H9 (cell line): ENCODE results near the gene FAM120A. TPM values are rescaled to one million over a fixed set of nuclear protein-coding genes. Genes with fewer than 3 reads are reported as not detected.
"Not testable (repeated sequence)": the region's sequence is repeated elsewhere in the genome, so short reads cannot be mapped to it uniquely, and the experiment has no call there.

Experiments
- DNase-seq: peaks from one replicate; pipeline ENCODE4 v3.0.0-alpha.2; 2017
- H2AFZ ChIP-seq: one replicate; pipeline ENCODE4 v1.6.1; 2013; ENCODE audit warnings: mild to moderate bottlenecking, low read length, control low read depth, moderate library complexity
- H2AK5ac ChIP-seq: 2 replicates; pipeline ENCODE4 v1.6.1; 2013; ENCODE audit warnings: low read length, control low read depth, mixed read lengths; ENCODE audit not compliant: insufficient read length
- H2BK120ac ChIP-seq: one replicate; pipeline ENCODE4 v1.6.1; 2013; ENCODE audit warnings: low read depth, mild to moderate bottlenecking, low read length, control low read depth, inconsistent platforms; ENCODE audit not compliant: poor library complexity, severe bottlenecking
- H2BK12ac ChIP-seq: 2 replicates; pipeline ENCODE4 v1.6.1; 2013; ENCODE audit warnings: low read length, control low read depth, mixed read lengths, low read depth; ENCODE audit not compliant: insufficient read length
- H2BK15ac ChIP-seq: 2 replicates; pipeline ENCODE4 v1.6.1; 2013; ENCODE audit warnings: low read depth, low read length, control low read depth
- H2BK20ac ChIP-seq: one replicate; pipeline ENCODE4 v1.6.1; 2013; ENCODE audit warnings: low read depth, mild to moderate bottlenecking, low read length, control low read depth, inconsistent platforms; ENCODE audit not compliant: poor library complexity, severe bottlenecking
- H2BK5ac ChIP-seq: 2 replicates; pipeline ENCODE4 v1.6.1; 2013; ENCODE audit warnings: low read length, control low read depth, mixed read lengths; ENCODE audit not compliant: insufficient read length
- H3K14ac ChIP-seq: 2 replicates; pipeline ENCODE4 v1.6.1; 2013; ENCODE audit warnings: low read length, control low read depth; ENCODE audit not compliant: insufficient read depth
- H3K18ac ChIP-seq: 2 replicates; pipeline ENCODE4 v1.6.1; 2013; ENCODE audit warnings: low read depth, mild to moderate bottlenecking, mixed read lengths, low read length, control low read depth; ENCODE audit not compliant: insufficient read length
- H3K23ac ChIP-seq: 2 replicates; pipeline ENCODE4 v1.6.1; 2013; ENCODE audit warnings: low read length, control low read depth, mixed read lengths, low read depth; ENCODE audit not compliant: insufficient read length
- H3K23me2 ChIP-seq: 2 replicates; pipeline ENCODE4 v1.6.1; 2013; ENCODE audit warnings: low read depth, mild to moderate bottlenecking, mixed read lengths, low read length, control low read depth; ENCODE audit not compliant: insufficient read length, poor library complexity, severe bottlenecking
- H3K27ac ChIP-seq: 2 replicates; pipeline ENCODE4 v1.5.1; 2013; ENCODE audit warnings: low read length, control low read depth, mixed read lengths, low read depth; ENCODE audit not compliant: insufficient read length
- H3K27me3 ChIP-seq: 2 replicates; pipeline ENCODE4 v1.6.1; 2013; ENCODE audit warnings: low read length, control low read depth, inconsistent platforms; ENCODE audit not compliant: insufficient read depth
- H3K4ac ChIP-seq: 2 replicates; pipeline ENCODE4 v1.6.1; 2013; ENCODE audit warnings: low read depth, mild to moderate bottlenecking, control low read depth, inconsistent platforms, low read length, moderate library complexity
- H3K4me1 ChIP-seq: 2 replicates; pipeline ENCODE4 v1.6.1; 2013; ENCODE audit warnings: low read length, control low read depth, inconsistent platforms; ENCODE audit not compliant: insufficient read depth
- H3K4me2 ChIP-seq: 2 replicates; pipeline ENCODE4 v1.6.1; 2013; ENCODE audit warnings: low read length, control low read depth, mixed read lengths; ENCODE audit not compliant: insufficient read length, insufficient read depth
- H3K56ac ChIP-seq: 2 replicates; pipeline ENCODE4 v1.6.1; 2013; ENCODE audit warnings: low read depth, mild to moderate bottlenecking, mixed read lengths, low read length, control low read depth; ENCODE audit not compliant: insufficient read length
- H3K79me1 ChIP-seq: 2 replicates; pipeline ENCODE4 v1.6.1; 2013; ENCODE audit warnings: low read depth, mild to moderate bottlenecking, moderate library complexity, low read length, control low read depth, inconsistent platforms; ENCODE audit not compliant: insufficient read depth, poor library complexity, severe bottlenecking
- H3K79me2 ChIP-seq: 2 replicates; pipeline ENCODE4 v1.6.1; 2013; ENCODE audit warnings: low read length, control low read depth, inconsistent platforms; ENCODE audit not compliant: insufficient read depth
- H3K9ac ChIP-seq: 2 replicates; pipeline ENCODE4 v1.6.1; 2013; ENCODE audit warnings: low read length, control low read depth, mixed read lengths; ENCODE audit not compliant: insufficient read length; ENCODE audit errors: extremely low read depth
- H3K9me3 ChIP-seq: one replicate; pipeline ENCODE4 v1.6.1; 2013; ENCODE audit warnings: low read depth, low read length, inconsistent platforms; ENCODE audit not compliant: control insufficient read depth
- H3T11ph ChIP-seq: one replicate; pipeline ENCODE4 v1.6.1; 2013; ENCODE audit warnings: mild to moderate bottlenecking, low read length, control low read depth, inconsistent platforms
- H4K20me1 ChIP-seq: one replicate; pipeline ENCODE4 v1.6.1; 2013; ENCODE audit not compliant: control insufficient read depth, insufficient read length, insufficient read depth
- H4K5ac ChIP-seq: 2 replicates; pipeline ENCODE4 v1.6.1; 2013; ENCODE audit warnings: low read depth, mild to moderate bottlenecking, mixed read lengths, low read length, control low read depth; ENCODE audit not compliant: insufficient read length
- H4K8ac ChIP-seq: replicated peaks from 2 replicates; pipeline ENCODE4 v1.6.1; 2013; ENCODE audit warnings: low read length, control low read depth, mixed read lengths, low read depth; ENCODE audit not compliant: insufficient read length
- H4K91ac ChIP-seq: 2 replicates; pipeline ENCODE4 v1.6.1; 2013; ENCODE audit warnings: low read depth, mild to moderate bottlenecking, moderate library complexity, mixed read lengths, low read length, control low read depth; ENCODE audit not compliant: insufficient read length
- H3K27ac Mint-ChIP-seq, 3 experiments: 2 replicates in 2 of 3; 3 replicates in 1 of 3; pipeline ENCODE4 v1.8.0; 2020 to 2021; ENCODE audit warnings: mixed read lengths in 3 of 3, mild to moderate bottlenecking in 1 of 3, moderate library complexity in 1 of 3
- H3K27me3 Mint-ChIP-seq: 2 replicates; pipeline ENCODE4 v1.8.0; 2021; ENCODE audit warnings: low read depth, mild to moderate bottlenecking, moderate library complexity, mixed read lengths
- H3K36me3 Mint-ChIP-seq, 3 experiments: 2 replicates in 2 of 3; 3 replicates in 1 of 3; pipeline ENCODE4 v1.8.0; 2020 to 2021; ENCODE audit warnings: low read depth in 3 of 3, mixed read lengths in 3 of 3; ENCODE audit not compliant: insufficient read depth in 1 of 3
- H3K4me1 Mint-ChIP-seq, 2 experiments: 2 replicates each; pipeline ENCODE4 v1.8.0; 2020; ENCODE audit warnings: mixed read lengths in 2 of 2
- H3K4me3 Mint-ChIP-seq, 2 experiments: 2 replicates in 1 of 2; 3 replicates in 1 of 2; pipeline ENCODE4 v1.8.0; 2020 to 2021; ENCODE audit warnings: mild to moderate bottlenecking in 2 of 2, mixed read lengths in 2 of 2, moderate library complexity in 1 of 2
- H3K9me3 Mint-ChIP-seq, 2 experiments: 2 replicates in 1 of 2; 3 replicates in 1 of 2; pipeline ENCODE4 v1.8.0; 2020; ENCODE audit warnings: mild to moderate bottlenecking in 2 of 2, mixed read lengths in 2 of 2, moderate library complexity in 1 of 2
- CTCF ChIP-seq: fragments of 200-600 bp; sonication (generic); conservative IDR thresholded peaks from 3 replicates; pipeline ENCODE4 v1.8.0; 2021; ENCODE audit warnings: antibody characterized with exemption, mild to moderate bottlenecking
- WGBS: extraction: QIAGEN DNeasy Blood & Tissue Kit; methylation state at CpG from one replicate; pipeline ENCODE4 v1.1.7; 2013; ENCODE audit warnings: missing lambda C conversion rate, low lambda C conversion rate, mixed read lengths; ENCODE audit not compliant: insufficient read length; ENCODE audit errors: extremely low coverage; 5-methylcytosine and 5-hydroxymethylcytosine counted together
- total RNA-seq: library from RNA; stranded (reverse); gene quantifications from 2 replicates; pipeline ENCODE4 v1.2.1, GENCODE V29; 2021

Gene FAM120A
- total RNA-seq, 1 experiment from 2014 or later, result 57.7 TPM

GRCh38 chr9:93437996-93438395 is 13.5 kb upstream of the FAM120A start:
- Histone ChIP-seq H3K27me3 (no peaks in the 10 kb centered on the region), H3K14ac (no peak overlapping the region), H2BK5ac (no peak overlapping the region), H2AFZ (no peak overlapping the region), H3K4me2 (no peak overlapping the region), H2AK5ac (no peak overlapping the region), H3K56ac (no peak overlapping the region), H3K79me2 (no peaks in the 10 kb centered on the region), H2BK120ac (no peak overlapping the region), H3K79me1 (no peaks in the 10 kb centered on the region), H4K91ac (no peak overlapping the region), H2BK15ac (no peak overlapping the region), H3K9ac (no peak overlapping the region), H3K27ac (no peak overlapping the region), H2BK12ac (no peak overlapping the region), H3T11ph (no peak overlapping the region), H3K23ac (no peak overlapping the region), H3K4ac (no peak overlapping the region), H4K8ac (no peak overlapping the region), H2BK20ac (no peak overlapping the region), H3K4me1 (no peaks in the 10 kb centered on the region), H4K5ac (no peak overlapping the region), H3K18ac (no peak overlapping the region), H3K9me3 (no peaks in the 10 kb centered on the region), H4K20me1 (no peaks in the 10 kb centered on the region), H3K23me2 (no peaks in the 10 kb centered on the region)
- Mint-ChIP-seq H3K27ac (no peak overlapping the region), H3K9me3 (no peaks in the 10 kb centered on the region), H3K27me3 (peaks cover 1% of the 10 kb centered on the region; the same call in 1 of the 2 replicates), H3K36me3 (no peaks in the 10 kb centered on the region), H3K4me3 (no peak overlapping the region), H3K4me1 (peaks cover 4 to 11% of the 10 kb centered on the region in 2 experiments; a peak in 3 of 4 replicates)
- TF ChIP-seq CTCF, result no peak
- DNase-seq, result no peak
- WGBS, result no CpG with 5 or more reads among the region's 2 CpGs

- not testable (repeated sequence) for H2BK15ac ChIP-seq, H3K36me3 Mint-ChIP-seq, H2BK20ac ChIP-seq, H2BK5ac ChIP-seq, H2AK5ac ChIP-seq, H2AFZ ChIP-seq, H3K27ac ChIP-seq, H3K27me3 ChIP-seq, H3K9me3 ChIP-seq, H4K91ac ChIP-seq, H3T11ph ChIP-seq, H2BK120ac ChIP-seq, H3K14ac ChIP-seq, H2BK12ac ChIP-seq, H3K4ac ChIP-seq, H4K8ac ChIP-seq, H3K56ac ChIP-seq, H4K5ac ChIP-seq, H3K23ac ChIP-seq, H3K23me2 ChIP-seq, H4K20me1 ChIP-seq, H3K79me1 ChIP-seq, H3K4me3 Mint-ChIP-seq, H3K9ac ChIP-seq, H3K27me3 Mint-ChIP-seq, H3K79me2 ChIP-seq, H3K27ac Mint-ChIP-seq, DNase-seq, H3K4me1 ChIP-seq, H3K18ac ChIP-seq, H3K9me3 Mint-ChIP-seq, H3K4me2 ChIP-seq
- WGBS, result no CpG with 5 or more reads among the region's 6 CpGs
- H3K4me1 Mint-ChIP-seq, result peaks cover 4 to 15% of the 10 kb centered on the region in 2 experiments; a peak in 3 of 4 replicates
Measured at GRCh38 chr9:93439301-93439700, 12.2 kb upstream of the FAM120A start.
